GM12864 (cell line): ENCODE data around the gene CHCHD6.

Source experiments
- DNase-seq: peaks from one replicate; pipeline ENCODE4 v3.0.0-alpha.2; 2011; ENCODE audit warnings: low read depth
- H3K4me3 ChIP-seq: 2 replicates; pipeline ENCODE4 v1.5.1; 2011; ENCODE audit warnings: mild to moderate bottlenecking, low read depth, low read length, control low read depth
- CTCF ChIP-seq: IDR thresholded peaks from 2 replicates; pipeline ENCODE4 v1.5.1; 2011; ENCODE audit warnings: low read depth, mild to moderate bottlenecking, moderate library complexity, low read length, control low read depth, inconsistent platforms; ENCODE audit errors: missing control alignments

Gene CHCHD6

GRCh38 chr3:126967386-126967785, 263.3 kb downstream of the CHCHD6 start:
- H3K4me3 ChIP-seq: no peak overlapping the region
- TF ChIP-seq CTCF: no peak
- no peak for DNase-seq

- no peak for DNase-seq
- no peak overlapping the region for H3K4me3 ChIP-seq
- TF ChIP-seq CTCF: no peak
These were observed 264.7 kb downstream of the CHCHD6 start for GRCh38 chr3:126968391-126969390.

- no peak overlapping the region for H3K4me3 ChIP-seq
- TF ChIP-seq CTCF: no peak
- DNase-seq: no peak
These were observed 265.5 kb downstream of the CHCHD6 start for GRCh38 chr3:126969586-126969985.

- DNase-seq: no peak
- H3K4me3 ChIP-seq: no peak overlapping the region
- no peak for TF ChIP-seq CTCF
These were observed 266.1 kb downstream of the CHCHD6 start for GRCh38 chr3:126970101-126970500.

GRCh38 chr3:126970921-126971320, 266.9 kb downstream of the CHCHD6 start:
- TF ChIP-seq CTCF: no peak
- DNase-seq: no peak
- H3K4me3 ChIP-seq: no peak overlapping the region

- no peak overlapping the region for H3K4me3 ChIP-seq
- DNase-seq: no peak
- no peak for TF ChIP-seq CTCF
These were observed 267.9 kb downstream of the CHCHD6 start for GRCh38 chr3:126971891-126972351.
